Measurements from ENCODE around the gene PLEKHM3.

GRCh38 chr2:208010506-208010905 lies 14.8 kb downstream of the PLEKHM3 start:
- TF ChIP-seq EZH2 (IDR thresholded peaks at IDR 0.05; ENCODE audit: low read depth), result no peak
- TF ChIP-seq, protein P1, sequence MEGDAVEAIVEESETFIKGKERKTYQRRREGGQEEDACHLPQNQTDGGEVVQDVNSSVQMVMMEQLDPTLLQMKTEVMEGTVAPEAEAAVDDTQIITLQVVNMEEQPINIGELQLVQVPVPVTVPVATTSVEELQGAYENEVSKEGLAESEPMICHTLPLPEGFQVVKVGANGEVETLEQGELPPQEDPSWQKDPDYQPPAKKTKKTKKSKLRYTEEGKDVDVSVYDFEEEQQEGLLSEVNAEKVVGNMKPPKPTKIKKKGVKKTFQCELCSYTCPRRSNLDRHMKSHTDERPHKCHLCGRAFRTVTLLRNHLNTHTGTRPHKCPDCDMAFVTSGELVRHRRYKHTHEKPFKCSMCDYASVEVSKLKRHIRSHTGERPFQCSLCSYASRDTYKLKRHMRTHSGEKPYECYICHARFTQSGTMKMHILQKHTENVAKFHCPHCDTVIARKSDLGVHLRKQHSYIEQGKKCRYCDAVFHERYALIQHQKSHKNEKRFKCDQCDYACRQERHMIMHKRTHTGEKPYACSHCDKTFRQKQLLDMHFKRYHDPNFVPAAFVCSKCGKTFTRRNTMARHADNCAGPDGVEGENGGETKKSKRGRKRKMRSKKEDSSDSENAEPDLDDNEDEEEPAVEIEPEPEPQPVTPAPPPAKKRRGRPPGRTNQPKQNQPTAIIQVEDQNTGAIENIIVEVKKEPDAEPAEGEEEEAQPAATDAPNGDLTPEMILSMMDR (conservative IDR thresholded peaks at IDR 0.05), result no peak
